Stimulated activated naive CD8-positive, alpha-beta T cell treated with anti-CD3 and anti-CD28 coated beads, Interleukin-15, Interleukin-2, amounts not matched to agents 100 U/mL and 50 U/mL, for 24 hours (primary cell): Measurements from ENCODE around the gene ZEB1.
"Not testable (repeated sequence)": the region's sequence is repeated elsewhere in the genome, so short reads cannot be mapped to it uniquely, and the experiment has no call there.

Source experiments
- ATAC-seq: fragments of 150-1000 bp; cut with Tn5 transposase; one replicate; pipeline ENCODE4 v1.10.0; 2021
- DNase-seq: peaks from one replicate; pipeline ENCODE4 v3.0.0; 2021

ZEB1 gene

DNA sequence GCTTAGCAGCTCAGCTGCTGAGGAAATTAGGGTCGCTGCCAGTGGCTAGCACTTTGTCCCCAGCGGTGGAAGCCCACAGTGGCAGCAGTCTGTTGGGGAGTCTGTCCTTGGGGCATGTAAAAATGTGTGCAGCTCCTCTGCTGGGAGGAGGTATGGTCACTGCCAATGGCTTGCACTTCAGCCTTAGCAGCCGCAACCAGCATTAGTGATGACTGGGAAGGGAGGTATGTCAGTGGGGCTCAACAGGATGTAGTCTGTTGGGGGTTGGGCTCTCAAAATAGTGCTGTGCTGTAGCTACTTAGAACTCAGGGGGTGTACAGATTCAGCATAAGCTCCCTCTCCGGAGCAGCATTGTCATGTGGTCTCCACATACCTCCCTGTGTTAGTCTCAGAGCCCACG lies 189.9 kb downstream of the ZEB1 start:
- DNase-seq (no peak), ATAC-seq (no peak)

DNA sequence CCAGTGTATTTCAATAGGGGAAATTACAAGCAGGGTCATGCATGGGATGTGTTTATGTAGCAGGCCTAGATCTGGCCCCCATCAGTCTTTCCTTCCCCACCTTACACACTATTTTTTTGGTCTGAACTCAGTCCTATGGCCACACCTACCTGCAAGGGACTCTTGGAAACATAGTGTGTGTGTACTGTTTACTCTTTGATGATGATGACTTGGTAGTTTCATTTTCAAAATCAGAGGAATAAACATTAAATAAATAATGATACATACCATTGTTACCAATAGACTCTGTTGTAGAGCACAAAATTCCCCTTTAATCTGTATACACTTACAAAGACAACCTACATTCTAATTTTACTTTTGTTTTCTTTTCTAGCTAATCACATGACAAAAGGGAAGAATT lies 191.0 kb downstream of the ZEB1 start:
- no peak for DNase-seq
- no peak for ATAC-seq

DNA sequence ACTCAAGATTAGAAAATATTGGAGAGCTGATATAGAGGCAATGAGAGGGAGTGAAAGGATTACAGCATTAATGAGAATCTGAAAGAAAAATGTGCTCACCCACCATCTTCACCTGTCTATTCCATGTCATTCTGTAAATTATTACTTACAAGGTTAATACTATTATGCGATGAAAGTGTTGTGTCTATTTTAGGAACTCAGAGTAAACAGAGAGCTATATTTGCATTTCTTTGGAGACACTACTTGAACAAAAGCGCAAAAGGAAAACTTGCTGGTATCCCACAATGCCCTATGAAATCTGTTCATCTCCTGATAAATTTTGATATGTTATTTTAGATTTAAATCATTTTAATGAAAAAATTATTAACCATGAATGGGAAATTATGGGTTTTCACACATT lies 196.1 kb downstream of the ZEB1 start:
- DNase-seq, result no peak

DNA sequence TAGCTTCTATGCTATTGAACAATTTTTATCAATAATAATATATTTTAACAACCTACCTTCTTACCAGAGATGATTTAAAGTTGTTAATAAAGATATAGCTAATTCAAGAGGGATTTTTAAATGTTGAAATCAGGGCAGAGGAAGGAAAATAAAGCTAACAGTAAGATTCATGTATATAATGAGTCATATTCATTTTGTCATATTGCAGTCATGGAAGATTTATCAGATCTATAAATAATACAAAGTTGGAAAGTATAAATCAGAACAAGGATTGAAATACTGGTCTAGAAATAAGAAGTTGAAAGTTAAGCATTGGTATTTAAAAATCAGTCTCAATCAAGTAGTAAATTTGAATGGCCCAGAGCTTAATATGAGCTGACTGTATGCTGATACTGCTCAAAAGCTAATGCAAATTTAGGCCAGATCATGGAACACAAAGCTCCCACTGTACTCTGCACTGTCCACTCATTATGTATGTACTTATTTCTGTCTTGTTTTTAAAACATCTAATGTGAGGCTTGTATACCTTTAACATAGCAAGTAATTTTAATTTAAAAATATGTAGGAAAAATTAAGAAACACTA lies 196.9 kb downstream of the ZEB1 start:
- DNase-seq (no peak), ATAC-seq (peak; percentile 49)

More for the DNA sequence above, 196.1 kb downstream of the ZEB1 start:
- ATAC-seq, result no peak

DNA sequence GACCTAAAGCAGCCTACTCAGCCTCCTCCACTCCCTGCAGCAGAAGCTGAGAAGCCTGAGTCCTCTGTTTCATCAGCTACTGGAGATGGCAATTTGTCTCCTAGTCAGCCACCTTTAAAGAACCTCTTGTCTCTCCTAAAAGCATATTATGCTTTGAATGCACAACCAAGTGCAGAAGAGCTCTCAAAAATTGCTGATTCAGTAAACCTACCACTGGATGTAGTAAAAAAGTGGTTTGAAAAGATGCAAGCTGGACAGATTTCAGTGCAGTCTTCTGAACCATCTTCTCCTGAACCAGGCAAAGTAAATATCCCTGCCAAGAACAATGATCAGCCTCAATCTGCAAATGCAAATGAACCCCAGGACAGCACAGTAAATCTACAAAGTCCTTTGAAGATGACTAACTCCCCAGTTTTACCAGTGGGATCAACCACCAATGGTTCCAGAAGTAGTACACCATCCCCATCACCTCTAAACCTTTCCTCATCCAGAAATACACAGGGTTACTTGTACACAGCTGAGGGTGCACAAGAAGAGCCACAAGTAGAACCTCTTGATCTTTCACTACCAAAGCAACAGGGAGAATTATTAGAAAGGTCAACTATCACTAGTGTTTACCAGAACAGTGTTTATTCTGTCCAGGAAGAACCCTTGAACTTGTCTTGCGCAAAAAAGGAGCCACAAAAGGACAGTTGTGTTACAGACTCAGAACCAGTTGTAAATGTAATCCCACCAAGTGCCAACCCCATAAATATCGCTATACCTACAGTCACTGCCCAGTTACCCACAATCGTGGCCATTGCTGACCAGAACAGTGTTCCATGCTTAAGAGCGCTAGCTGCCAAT lies 202.2 kb downstream of the ZEB1 start:
- no peak for ATAC-seq
- DNase-seq, result no peak

DNA sequence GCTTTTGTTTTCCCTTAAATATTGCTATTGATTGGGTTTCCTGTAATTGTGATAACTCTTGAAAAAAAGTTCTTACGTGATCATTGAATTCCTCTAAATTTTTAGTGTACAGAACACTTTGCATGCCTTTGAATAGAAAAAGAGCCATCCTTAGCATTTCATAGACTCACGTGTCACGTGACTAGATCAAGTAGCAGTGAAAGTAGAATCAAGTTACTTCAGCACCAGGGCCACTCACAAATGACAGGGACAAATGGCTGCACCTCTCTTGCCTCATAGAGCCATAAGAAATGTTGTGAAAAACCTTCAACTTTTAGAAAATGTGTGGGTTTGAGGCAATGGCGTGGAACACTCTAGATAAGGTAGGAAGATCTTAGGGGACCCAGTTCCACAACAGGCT lies 203.8 kb downstream of the ZEB1 start:
- no peak for DNase-seq
- ATAC-seq, result no peak

DNA sequence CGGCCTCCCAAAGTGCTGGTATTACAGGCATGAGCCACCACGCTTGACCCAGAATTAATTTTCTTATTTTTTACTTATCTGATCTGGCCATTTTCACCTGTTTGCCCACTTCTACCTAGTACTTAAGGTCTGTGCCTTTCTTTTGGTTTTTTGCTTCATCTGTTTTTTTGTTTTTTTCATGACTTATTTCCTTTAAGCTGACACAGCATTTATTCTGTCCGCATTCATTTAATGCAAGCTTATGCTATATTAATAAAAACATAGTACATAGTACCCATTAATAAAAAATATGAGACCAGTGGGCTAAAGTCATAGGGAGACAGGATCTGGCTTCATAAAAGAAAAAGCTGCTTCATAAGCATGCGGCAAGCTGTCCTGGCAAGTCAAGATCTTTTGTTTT lies 205.4 kb downstream of the ZEB1 start:
- DNase-seq (no peak), ATAC-seq (no peak)

DNA sequence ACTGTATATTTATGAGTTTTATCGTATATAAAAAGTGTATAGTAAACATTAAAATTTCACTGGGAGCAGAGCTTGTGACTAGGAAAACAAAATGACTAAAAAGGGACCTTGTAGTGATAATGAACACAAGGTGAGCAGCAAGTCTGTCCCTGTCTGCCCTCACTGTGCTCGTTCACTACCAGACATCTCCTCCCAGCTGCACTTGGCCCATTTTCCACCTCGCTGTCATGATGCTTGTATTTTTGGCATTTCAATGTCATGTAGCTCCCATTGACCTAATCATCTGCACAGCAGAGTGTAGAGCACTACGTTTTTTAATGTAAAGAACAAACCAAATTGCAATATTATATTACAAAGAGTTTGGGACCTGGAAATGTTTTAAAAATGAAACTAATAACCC lies 207.2 kb downstream of the ZEB1 start:
- no peak for ATAC-seq
- no peak for DNase-seq

DNA sequence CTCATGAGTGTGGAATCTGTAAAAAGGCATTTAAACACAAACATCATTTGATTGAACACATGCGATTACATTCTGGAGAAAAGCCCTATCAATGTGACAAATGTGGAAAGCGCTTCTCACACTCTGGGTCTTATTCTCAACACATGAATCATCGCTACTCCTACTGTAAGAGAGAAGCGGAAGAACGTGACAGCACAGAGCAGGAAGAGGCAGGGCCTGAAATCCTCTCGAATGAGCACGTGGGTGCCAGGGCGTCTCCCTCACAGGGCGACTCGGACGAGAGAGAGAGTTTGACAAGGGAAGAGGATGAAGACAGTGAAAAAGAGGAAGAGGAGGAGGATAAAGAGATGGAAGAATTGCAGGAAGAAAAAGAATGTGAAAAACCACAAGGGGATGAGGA lies 207.7 kb downstream of the ZEB1 start:
- ATAC-seq (no peak), DNase-seq (no peak)

DNA sequence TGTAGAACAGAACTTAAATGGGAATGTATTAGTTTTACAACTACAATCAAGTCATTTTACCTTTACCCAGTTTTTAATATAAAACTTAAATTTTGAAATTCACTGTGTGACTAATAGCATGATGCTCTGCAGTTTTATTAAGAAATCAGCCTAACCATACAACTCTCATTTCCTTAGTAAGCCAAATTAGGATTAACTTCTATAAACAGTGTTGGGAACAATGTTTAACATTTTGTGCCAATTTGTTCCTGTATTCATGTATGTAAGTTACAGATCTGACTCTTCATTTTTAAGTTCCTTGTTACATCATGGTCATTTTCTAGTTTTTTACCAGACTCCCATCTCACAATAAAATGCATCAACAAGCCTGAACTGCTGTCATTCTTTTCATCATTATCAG lies 209.8 kb downstream of the ZEB1 start:
- DNase-seq (no peak), ATAC-seq (no peak)

DNA sequence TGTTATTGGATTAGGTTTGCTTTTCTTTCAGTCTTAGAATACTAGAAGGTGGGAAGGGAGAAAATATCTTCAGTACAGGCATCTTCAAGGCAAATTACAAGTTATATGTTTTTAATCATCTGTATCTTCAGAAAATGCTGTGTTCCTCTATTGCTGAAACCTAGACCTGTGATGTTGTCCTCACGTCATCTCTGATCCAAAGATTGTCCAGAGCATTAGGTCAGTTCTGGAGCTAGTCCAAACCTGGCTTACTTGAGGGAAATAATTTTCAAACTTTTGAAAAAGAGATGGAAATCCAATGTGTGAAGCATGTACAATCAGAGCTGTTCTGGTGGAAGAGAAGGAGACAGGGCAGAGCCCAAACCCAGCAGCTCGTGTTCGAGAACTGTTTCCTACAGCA lies 217.3 kb downstream of the ZEB1 start:
- no peak for DNase-seq
- ATAC-seq, result no peak

DNA sequence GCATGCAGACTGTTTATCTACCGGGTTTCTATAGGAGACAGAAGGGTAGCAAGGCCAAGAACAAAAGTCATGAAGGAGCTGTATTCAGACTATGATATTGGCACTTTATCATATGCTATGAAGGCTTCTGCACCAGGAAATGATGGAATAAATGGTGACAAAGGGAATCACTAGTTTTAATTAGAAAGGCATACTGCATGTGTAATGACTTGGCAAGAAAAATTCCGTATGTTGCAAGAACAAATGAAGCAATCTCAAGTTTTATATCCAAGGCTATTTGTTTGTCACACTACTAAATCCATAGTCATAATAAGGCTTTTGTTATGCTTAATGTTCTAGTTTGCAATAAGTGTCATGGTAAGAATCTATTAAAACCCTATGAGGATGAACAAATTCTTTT lies 230.9 kb downstream of the ZEB1 start:
- DNase-seq (no peak), ATAC-seq (no peak)

DNA sequence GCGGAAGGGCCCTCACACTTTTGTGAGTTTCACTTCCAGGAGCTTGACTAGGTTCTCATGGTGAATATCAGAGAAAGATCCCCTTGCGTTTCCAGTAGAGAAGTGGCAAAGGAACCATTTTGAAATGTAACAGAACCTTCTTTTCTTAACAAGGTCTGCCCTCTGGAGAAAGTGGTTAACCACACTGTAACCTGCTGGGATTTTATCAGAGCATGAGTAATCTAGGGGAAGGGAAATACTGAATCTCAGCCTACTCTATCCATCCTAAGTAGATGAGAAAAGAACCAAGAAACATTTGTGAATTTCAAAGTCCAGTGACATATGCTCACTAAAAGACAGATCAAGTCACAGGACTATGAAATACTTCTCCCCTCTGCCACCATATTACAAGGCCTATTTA lies 235.5 kb downstream of the ZEB1 start:
- ATAC-seq (peak; percentile 52), DNase-seq (no peak)

DNA sequence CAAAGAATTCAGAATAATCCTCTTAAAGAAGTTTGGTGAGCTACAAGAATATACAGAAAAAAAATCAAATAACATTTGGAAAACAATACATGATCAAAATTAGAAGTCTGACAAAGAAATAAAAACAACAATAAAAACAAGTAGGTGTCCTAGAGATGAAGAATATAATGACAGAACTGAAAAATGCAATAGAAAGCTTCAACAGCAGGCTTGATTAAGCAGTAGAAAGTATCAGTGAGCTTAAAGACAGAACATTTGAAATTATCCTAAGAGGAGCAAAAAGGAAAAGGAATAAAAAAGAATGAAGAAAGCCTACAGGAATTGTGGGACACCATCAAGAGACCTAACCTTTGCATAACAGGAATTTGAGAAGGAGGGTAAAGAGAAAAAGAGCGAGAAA lies 238.8 kb downstream of the ZEB1 start:
- DNase-seq (no peak), ATAC-seq (no peak)

DNA sequence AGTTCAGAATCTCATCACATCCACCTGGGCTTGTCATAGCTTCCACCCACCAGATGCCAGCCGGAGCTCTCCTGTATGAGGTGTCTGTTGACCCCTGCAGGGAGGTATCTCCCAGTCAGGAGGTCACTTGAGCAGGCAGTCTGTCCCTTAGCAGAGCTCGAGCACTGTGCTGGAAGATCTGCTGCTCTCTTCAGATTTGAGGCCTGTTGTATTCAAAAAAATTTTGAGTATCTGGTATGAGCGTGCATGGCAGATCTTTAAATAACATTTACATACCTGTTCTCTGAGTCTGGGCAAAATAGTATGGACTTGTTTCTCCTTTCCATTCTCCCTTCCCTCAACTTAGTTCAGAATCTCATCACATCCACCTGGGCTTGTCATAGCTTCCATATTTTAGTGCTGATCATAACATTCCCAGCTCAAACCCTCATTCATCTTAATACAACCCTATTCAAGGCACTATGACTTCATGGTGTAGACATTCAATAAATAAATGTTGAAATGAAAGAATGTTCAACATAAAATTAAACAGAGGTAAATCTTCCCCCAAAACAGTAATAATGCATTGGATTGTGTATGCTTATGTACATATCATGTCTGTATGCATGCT lies 249.3 kb downstream of the ZEB1 start:
- DNase-seq, ATAC-seq: not testable (repeated sequence)

DNA sequence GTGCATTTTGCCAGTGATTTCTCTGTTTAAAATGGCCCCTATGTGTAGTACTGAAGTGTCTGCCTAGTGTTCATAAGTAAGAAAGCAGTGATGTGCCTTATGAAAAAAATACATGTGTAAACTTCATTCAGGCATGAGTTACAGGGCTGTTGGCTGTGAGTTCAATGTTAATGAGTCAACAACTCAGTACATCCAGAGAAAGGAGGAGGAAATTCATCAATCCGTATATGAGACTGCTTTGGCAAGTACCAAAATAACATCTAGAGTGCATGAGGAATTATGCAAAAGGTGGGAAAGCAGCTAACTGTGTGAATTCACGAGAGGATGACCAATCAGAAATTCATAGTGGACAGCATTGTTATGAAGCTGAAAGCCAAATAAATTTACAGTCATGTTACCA lies 255.6 kb downstream of the ZEB1 start:
- ATAC-seq (no peak), DNase-seq (no peak)

DNA sequence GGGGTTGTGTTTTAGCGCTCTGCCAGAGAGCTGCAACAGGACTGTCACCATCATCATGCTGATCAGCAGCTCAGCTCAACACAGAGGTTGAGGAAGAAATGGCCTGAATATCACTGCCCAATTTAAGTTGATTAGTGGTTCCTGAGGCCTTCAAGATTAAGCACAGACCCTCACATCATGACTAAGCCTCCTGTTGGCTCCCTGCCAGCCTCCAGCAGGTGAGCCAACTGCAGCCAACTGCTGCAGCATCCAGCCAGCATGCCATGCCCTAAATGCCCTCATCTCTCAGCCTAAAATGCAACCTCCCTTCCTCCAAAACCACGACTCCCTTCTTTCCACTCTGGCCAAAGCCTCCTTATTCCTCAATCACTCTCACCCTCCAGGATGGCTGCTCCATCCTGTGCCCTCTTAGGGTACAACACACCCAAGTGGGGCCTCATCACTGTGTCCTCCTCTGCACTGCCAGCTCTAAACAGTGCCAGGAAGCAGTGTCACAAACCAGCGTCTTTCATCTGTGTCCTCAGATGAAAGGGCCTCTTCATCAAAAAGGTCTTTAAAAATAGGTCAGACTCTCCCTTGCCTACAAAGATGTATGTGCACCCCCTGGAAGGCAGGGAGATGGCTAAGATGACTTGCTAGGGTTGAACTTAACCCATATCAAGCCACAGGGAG lies 259.3 kb downstream of the ZEB1 start:
- ATAC-seq, result no peak

DNA sequence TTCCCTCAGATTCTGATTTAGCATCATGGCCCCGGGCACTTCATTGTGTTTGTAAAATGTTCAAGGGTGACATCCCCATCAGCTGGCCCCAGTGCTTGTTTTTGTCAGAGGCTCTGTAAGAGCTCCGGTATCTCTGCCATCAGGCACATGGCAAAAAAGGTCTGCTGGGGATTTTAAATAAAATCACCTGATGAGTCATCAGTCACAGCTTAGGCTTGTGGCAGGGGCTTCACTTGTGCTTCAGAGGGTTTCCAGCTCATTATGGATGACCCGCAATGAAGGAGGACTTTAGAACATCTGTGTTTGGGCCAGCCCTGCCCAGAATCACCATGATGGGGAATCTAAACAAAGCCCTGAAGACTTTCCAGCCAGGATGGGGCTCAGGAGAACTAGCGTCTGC lies 259.9 kb downstream of the ZEB1 start:
- ATAC-seq, result peak; percentile 41
- DNase-seq, result no peak

More for the DNA sequence above, 259.3 kb downstream of the ZEB1 start:
- no peak for DNase-seq
